HEK293 (cell line): ENCODE data around the gene SAMM50.
A peak's percentile ranks its signal among the peaks of the same experiment; 100 is the strongest.

Experiments used
- CTCF ChIA-PET: fragments of 350-600 bp; formaldehyde crosslinking; extraction: SDS; loops from one replicate; lab custom pipeline; 2021; ENCODE audit warnings: antibody characterized with exemption; lab: Yijun Ruan, JAX
- POLR2A ChIA-PET: fragments of 300-600 bp; formaldehyde crosslinking; extraction: SDS; loops from one replicate; lab custom pipeline; 2020; ENCODE audit warnings: antibody characterized with exemption, inconsistent platforms; lab: Yijun Ruan, JAX
- H3K27ac ChIP-seq: fragments of 200-500 bp; sonication (Bioruptor generic); 2 replicates; pipeline ENCODE4 v1.5.1; 2014; ENCODE audit warnings: low read depth, low read length, control low read depth, inconsistent platforms; ENCODE audit errors: extremely low read depth
- H3K36me3 ChIP-seq, 2 experiments: fragments of 200-500 bp in 1 of 2; sonication (Bioruptor generic) in 1 of 2; 1 replicate in 1 of 2; 2 replicates in 1 of 2; pipeline ENCODE4 v1.5.1; 2014 to 2017; ENCODE audit warnings: inconsistent platforms in 2 of 2, low read length in 2 of 2; ENCODE audit not compliant: control insufficient read depth in 2 of 2, insufficient read depth in 1 of 2
- H3K4me1 ChIP-seq: fragments of 200-500 bp; sonication (Bioruptor generic); 2 replicates; pipeline ENCODE4 v1.5.1; 2014; ENCODE audit warnings: mild to moderate bottlenecking, low read length, inconsistent platforms; ENCODE audit not compliant: control insufficient read depth, insufficient read depth
- H3K4me3 ChIP-seq: 2 replicates; pipeline ENCODE4 v1.5.1; 2011; ENCODE audit warnings: low read depth, mild to moderate bottlenecking, control low read depth, low read length, moderate library complexity
- H3K9me3 ChIP-seq: fragments of 200-500 bp; sonication (Bioruptor generic); 2 replicates; pipeline ENCODE4 v1.5.1; 2014; ENCODE audit warnings: low read depth, low read length, inconsistent platforms; ENCODE audit not compliant: control insufficient read depth, insufficient read depth
- GLIS1 ChIP-seq: fragments of 450-650 bp; formaldehyde crosslinking; IDR thresholded peaks from 2 replicates; pipeline ENCODE4 v1.5.1; 2016; ENCODE audit warnings: missing biosample characterization, missing genetic modification characterization
- ZBTB48 ChIP-seq: fragments of 450-650 bp; formaldehyde crosslinking; IDR thresholded peaks from 2 replicates; pipeline ENCODE4 v1.5.1; 2016; ENCODE audit warnings: missing biosample characterization, missing genetic modification characterization
- ZNF24 ChIP-seq: fragments of 450-650 bp; formaldehyde crosslinking; IDR thresholded peaks from 2 replicates; pipeline ENCODE4 v1.5.1; 2016; ENCODE audit warnings: missing biosample characterization, missing genetic modification characterization
- ZNF548 ChIP-seq: fragments of 450-650 bp; formaldehyde crosslinking; IDR thresholded peaks from 2 replicates; pipeline ENCODE4 v1.5.1; 2016; ENCODE audit warnings: missing biosample characterization, missing genetic modification characterization
- ZNF660 ChIP-seq: fragments of 450-650 bp; IDR thresholded peaks from 2 replicates; pipeline ENCODE4 v1.5.1; 2018; ENCODE audit warnings: missing biosample characterization, mild to moderate bottlenecking, missing genetic modification characterization
- ZNF837 ChIP-seq: fragments of 450-650 bp; formaldehyde crosslinking; IDR thresholded peaks from 2 replicates; pipeline ENCODE4 v1.5.1; 2016; ENCODE audit warnings: missing biosample characterization, missing genetic modification characterization
- TF ChIP-seq, protein P1 (sequence below): fragments of 450-650 bp; formaldehyde crosslinking; IDR thresholded peaks from 2 replicates; pipeline ENCODE4 v1.5.1; 2016; ENCODE audit warnings: missing biosample characterization, missing genetic modification characterization
- TF ChIP-seq, protein P2 (sequence below): fragments of 450-650 bp; formaldehyde crosslinking; optimal IDR thresholded peaks from 2 replicates; pipeline ENCODE3; 2016; ENCODE audit warnings: missing biosample characterization, mild to moderate bottlenecking, missing genetic modification characterization
- TF ChIP-seq, protein P3 (sequence below): fragments of 450-650 bp; formaldehyde crosslinking; IDR thresholded peaks from 2 replicates; pipeline ENCODE4 v1.5.1; 2016; ENCODE audit warnings: missing biosample characterization, missing genetic modification characterization, borderline replicate concordance

Gene SAMM50

DNA sequence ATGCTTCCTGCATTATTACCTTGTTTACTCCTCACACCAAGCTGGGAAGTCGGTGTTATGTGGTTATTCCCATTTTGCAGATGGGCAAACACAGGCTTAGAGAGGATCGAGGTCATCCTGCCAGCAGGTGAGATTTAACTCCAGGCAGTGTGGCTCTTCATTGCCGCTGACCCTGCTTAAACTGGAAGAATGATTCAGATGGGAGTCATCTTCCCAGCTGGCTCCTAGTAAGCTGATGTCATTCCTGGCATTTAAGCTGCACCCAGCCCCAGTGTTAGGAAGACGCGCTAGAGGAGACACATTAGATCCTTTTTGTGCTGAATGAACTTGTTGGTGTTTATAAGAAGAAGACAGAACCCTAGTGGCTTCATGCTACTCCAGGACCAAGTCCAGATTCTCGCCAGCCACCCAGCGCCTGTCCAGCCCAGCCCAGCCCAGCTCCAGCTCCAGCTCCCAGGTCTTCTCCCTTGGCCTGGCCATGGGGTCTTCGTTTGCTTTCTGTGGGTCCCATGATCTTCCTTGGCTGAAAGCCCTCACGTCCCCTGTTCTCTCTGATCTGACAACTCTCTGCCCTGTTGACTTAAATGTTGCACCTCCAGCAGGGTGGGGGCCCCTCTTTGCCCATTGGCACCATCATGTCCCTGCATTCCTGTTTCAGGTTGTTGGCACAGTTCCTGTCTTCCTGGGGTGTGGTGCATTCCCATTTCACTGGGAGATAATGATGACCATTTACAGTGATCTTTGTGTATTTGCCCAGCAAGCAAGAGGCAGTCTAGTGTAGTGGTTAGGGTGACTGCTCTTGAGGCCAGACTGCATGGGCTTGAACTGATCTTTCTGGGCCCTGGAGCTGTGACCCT is 82.5 kb downstream of the SAMM50 start (continued):
- TF ChIP-seq ZNF660 (tag by site-specific recombination) (peak; percentile 81), ZNF24 (peak; percentile 69)

DNA sequence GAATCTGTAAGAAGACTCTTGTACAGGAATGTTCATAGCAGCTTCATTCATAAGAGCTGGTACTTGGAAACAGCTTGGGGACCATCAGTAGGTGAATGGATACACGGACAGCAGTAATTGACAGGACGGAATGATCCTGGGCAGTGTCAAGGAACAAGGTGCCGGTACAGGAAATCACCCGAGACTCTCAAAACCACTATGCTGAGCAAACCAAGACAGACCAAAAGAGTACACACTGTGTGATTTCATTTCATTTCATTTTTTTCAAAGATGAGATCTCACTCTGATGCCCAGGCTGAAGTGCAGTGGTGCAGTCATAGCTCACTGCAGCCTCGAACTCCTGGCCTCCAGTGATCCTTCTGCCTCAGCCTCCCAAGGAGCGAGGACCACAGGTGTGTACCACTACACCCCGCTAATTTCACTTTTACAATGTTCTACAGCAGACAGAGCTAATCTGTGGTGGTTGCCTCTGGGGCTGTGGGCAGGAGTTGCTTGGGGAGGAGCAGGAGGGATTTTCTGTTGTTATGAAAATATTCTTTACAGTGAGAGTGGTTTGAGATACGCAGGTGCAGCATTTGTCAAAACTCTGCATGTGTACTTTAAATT is 84.4 kb downstream of the SAMM50 start:
- TF ChIP-seq ZNF548 (tag by site-specific recombination): no peak
- TF ChIP-seq, protein P1, sequence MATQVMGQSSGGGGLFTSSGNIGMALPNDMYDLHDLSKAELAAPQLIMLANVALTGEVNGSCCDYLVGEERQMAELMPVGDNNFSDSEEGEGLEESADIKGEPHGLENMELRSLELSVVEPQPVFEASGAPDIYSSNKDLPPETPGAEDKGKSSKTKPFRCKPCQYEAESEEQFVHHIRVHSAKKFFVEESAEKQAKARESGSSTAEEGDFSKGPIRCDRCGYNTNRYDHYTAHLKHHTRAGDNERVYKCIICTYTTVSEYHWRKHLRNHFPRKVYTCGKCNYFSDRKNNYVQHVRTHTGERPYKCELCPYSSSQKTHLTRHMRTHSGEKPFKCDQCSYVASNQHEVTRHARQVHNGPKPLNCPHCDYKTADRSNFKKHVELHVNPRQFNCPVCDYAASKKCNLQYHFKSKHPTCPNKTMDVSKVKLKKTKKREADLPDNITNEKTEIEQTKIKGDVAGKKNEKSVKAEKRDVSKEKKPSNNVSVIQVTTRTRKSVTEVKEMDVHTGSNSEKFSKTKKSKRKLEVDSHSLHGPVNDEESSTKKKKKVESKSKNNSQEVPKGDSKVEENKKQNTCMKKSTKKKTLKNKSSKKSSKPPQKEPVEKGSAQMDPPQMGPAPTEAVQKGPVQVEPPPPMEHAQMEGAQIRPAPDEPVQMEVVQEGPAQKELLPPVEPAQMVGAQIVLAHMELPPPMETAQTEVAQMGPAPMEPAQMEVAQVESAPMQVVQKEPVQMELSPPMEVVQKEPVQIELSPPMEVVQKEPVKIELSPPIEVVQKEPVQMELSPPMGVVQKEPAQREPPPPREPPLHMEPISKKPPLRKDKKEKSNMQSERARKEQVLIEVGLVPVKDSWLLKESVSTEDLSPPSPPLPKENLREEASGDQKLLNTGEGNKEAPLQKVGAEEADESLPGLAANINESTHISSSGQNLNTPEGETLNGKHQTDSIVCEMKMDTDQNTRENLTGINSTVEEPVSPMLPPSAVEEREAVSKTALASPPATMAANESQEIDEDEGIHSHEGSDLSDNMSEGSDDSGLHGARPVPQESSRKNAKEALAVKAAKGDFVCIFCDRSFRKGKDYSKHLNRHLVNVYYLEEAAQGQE (tag by site-specific recombination): no peak
- no peak for TF ChIP-seq ZNF837 (tag by site-specific recombination)
- TF ChIP-seq, protein P2, sequence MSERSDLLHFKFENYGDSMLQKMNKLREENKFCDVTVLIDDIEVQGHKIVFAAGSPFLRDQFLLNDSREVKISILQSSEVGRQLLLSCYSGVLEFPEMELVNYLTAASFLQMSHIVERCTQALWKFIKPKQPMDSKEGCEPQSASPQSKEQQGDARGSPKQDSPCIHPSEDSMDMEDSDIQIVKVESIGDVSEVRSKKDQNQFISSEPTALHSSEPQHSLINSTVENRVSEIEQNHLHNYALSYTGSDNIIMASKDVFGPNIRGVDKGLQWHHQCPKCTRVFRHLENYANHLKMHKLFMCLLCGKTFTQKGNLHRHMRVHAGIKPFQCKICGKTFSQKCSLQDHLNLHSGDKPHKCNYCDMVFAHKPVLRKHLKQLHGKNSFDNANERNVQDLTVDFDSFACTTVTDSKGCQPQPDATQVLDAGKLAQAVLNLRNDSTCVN (tag by site-specific recombination): no peak
- TF ChIP-seq ZBTB48 (tag by site-specific recombination): no peak
- no peak for TF ChIP-seq GLIS1 (tag by site-specific recombination)
- TF ChIP-seq, protein P3, sequence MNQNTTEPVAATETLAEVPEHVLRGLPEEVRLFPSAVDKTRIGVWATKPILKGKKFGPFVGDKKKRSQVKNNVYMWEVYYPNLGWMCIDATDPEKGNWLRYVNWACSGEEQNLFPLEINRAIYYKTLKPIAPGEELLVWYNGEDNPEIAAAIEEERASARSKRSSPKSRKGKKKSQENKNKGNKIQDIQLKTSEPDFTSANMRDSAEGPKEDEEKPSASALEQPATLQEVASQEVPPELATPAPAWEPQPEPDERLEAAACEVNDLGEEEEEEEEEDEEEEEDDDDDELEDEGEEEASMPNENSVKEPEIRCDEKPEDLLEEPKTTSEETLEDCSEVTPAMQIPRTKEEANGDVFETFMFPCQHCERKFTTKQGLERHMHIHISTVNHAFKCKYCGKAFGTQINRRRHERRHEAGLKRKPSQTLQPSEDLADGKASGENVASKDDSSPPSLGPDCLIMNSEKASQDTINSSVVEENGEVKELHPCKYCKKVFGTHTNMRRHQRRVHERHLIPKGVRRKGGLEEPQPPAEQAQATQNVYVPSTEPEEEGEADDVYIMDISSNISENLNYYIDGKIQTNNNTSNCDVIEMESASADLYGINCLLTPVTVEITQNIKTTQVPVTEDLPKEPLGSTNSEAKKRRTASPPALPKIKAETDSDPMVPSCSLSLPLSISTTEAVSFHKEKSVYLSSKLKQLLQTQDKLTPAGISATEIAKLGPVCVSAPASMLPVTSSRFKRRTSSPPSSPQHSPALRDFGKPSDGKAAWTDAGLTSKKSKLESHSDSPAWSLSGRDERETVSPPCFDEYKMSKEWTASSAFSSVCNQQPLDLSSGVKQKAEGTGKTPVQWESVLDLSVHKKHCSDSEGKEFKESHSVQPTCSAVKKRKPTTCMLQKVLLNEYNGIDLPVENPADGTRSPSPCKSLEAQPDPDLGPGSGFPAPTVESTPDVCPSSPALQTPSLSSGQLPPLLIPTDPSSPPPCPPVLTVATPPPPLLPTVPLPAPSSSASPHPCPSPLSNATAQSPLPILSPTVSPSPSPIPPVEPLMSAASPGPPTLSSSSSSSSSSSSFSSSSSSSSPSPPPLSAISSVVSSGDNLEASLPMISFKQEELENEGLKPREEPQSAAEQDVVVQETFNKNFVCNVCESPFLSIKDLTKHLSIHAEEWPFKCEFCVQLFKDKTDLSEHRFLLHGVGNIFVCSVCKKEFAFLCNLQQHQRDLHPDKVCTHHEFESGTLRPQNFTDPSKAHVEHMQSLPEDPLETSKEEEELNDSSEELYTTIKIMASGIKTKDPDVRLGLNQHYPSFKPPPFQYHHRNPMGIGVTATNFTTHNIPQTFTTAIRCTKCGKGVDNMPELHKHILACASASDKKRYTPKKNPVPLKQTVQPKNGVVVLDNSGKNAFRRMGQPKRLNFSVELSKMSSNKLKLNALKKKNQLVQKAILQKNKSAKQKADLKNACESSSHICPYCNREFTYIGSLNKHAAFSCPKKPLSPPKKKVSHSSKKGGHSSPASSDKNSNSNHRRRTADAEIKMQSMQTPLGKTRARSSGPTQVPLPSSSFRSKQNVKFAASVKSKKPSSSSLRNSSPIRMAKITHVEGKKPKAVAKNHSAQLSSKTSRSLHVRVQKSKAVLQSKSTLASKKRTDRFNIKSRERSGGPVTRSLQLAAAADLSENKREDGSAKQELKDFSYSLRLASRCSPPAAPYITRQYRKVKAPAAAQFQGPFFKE (tag by site-specific recombination): no peak
- Histone ChIP-seq H3K4me3 (no peak overlapping the region), H3K9me3 (no peaks in the 10 kb centered on the region), H3K36me3 (no peaks in the 10 kb centered on the region), H3K4me1 (no peaks in the 10 kb centered on the region), H3K27ac (no peak overlapping the region)
- CTCF ChIA-PET: interaction anchor here (0.6 to 1.5 kb wide), 2 partner anchors 24 to 42 kb away, joined by 3 to 5 read pairs; no protein-coding TSS in a partner anchor
- POLR2A ChIA-PET: no interaction called here
